ENCODE measurements around the gene SEMA5B.

Gene SEMA5B, protein sequence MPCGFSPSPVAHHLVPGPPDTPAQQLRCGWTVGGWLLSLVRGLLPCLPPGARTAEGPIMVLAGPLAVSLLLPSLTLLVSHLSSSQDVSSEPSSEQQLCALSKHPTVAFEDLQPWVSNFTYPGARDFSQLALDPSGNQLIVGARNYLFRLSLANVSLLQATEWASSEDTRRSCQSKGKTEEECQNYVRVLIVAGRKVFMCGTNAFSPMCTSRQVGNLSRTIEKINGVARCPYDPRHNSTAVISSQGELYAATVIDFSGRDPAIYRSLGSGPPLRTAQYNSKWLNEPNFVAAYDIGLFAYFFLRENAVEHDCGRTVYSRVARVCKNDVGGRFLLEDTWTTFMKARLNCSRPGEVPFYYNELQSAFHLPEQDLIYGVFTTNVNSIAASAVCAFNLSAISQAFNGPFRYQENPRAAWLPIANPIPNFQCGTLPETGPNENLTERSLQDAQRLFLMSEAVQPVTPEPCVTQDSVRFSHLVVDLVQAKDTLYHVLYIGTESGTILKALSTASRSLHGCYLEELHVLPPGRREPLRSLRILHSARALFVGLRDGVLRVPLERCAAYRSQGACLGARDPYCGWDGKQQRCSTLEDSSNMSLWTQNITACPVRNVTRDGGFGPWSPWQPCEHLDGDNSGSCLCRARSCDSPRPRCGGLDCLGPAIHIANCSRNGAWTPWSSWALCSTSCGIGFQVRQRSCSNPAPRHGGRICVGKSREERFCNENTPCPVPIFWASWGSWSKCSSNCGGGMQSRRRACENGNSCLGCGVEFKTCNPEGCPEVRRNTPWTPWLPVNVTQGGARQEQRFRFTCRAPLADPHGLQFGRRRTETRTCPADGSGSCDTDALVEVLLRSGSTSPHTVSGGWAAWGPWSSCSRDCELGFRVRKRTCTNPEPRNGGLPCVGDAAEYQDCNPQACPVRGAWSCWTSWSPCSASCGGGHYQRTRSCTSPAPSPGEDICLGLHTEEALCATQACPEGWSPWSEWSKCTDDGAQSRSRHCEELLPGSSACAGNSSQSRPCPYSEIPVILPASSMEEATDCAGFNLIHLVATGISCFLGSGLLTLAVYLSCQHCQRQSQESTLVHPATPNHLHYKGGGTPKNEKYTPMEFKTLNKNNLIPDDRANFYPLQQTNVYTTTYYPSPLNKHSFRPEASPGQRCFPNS

GRCh38 chr3:123027292-123028232 is at the start of gene SEMA5B:
TSS of gene SEMA5B (minus strand) at chr3:123027763. CDS start at chr3:122961263, 66,500 bp downstream.
- DNase-seq, result no peak

GRCh38 chr3:123076496-123077418 is 49.2 kb upstream of the SEMA5B start:
- DNase-seq, result no peak

DNA sequence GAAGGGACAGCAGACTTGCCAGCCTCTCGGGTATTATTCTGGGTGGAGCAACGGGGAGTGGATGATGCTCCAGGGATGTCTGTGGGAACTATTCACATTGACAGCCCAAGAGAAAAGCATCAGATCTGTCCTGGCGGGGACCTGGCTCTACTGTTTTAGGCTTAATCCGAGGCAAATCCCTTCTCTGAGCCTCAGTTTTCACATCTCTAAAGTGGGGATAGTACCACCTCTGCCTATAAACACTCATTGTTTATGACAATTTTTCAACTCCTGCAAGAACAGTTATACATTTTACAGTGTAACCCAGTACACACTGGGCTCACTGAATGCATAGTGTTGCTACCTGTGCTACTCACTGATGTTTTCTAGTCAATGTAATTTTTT is 48.5 kb upstream of the SEMA5B start:
- DNase-seq, result no peak

- DNase-seq, result no peak
These were observed 47.8 kb upstream of the SEMA5B start for GRCh38 chr3:123075359-123075758.

- DNase-seq, result no peak
These were observed 45.0 kb upstream of the SEMA5B start for GRCh38 chr3:123072564-123072963.

DNA sequence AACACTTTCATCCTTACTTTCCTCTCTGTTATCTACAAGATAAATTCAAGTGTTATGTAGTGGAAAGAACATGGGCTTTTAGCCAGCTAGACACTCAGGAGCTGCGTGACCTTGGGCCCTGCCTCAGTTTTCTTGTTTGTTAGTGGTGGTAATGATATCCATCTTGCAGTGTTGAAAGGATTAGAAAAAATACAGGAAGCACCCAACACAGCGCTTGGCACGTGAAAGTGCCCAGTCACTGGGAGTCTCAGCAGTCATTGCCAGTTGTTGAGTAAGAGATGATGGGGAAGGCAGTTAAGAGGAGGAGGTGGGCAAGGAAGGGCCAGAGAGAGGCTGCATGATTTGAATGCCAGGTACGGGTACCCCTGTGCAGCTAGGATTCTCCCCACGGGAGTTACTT is 44.6 kb upstream of the SEMA5B start:
- DNase-seq, result no peak

DNA sequence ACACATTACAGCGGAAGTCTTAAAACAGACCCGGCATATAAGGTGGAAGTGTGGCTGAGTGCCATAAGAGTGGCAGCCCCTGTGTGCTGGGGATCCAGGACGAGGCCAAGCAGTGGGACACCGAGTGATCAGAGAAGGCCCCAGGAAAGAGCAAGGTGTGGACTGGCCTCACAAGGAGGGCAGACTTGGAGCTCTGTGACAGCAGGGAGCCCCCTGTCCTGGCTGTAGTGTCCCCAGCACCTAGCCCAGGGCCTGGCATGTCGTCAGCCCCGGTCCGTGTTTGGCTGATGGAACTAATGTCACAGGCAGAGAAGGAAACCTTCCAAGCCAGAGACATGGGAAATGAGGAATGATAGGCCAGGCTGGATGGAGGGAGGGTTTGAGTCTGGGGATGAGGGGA is 44.0 kb upstream of the SEMA5B start:
- DNase-seq, result no peak

DNA sequence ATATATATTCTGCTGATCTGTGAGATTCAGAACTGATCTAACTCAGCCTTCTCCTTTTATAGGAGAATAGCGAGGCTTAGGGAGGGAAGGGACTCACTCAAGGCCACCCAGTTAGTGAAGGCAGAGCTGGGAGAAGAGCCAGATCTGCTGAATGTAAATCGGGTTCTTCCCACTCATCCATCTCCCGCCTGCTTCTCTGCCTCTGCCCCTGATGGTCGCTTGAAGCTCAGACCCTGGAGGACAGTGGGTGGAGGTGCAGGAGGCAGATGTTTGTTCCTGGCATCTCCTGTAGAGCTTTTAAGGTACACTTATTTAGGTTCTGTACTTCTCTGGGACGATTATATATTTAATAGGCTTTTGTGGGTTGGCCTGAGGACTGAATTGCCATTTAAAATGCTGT is 43.6 kb upstream of the SEMA5B start:
- DNase-seq, result peak in 1 of 2 experiments; percentile 5

DNA sequence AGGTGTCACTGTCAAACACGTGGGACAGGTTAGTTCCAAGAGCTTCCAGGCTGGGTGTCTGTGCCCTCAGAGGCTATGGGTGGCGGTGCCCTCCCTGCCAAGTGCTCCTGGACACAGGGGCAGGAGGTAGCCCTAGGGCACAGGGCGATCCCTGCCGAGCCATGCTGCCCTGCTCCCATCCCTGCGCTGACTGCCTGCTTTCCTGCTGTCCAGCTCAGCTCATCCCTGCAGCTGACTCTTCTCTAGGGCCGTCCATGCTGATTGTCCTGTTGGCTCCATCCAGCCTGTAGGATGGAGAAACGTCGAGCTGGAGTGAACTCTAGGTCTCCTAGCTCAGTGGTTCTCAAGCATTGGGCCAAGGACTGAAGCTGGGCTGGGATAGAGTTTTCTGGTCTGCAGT is 42.9 kb upstream of the SEMA5B start:
- DNase-seq, result no peak

DNA sequence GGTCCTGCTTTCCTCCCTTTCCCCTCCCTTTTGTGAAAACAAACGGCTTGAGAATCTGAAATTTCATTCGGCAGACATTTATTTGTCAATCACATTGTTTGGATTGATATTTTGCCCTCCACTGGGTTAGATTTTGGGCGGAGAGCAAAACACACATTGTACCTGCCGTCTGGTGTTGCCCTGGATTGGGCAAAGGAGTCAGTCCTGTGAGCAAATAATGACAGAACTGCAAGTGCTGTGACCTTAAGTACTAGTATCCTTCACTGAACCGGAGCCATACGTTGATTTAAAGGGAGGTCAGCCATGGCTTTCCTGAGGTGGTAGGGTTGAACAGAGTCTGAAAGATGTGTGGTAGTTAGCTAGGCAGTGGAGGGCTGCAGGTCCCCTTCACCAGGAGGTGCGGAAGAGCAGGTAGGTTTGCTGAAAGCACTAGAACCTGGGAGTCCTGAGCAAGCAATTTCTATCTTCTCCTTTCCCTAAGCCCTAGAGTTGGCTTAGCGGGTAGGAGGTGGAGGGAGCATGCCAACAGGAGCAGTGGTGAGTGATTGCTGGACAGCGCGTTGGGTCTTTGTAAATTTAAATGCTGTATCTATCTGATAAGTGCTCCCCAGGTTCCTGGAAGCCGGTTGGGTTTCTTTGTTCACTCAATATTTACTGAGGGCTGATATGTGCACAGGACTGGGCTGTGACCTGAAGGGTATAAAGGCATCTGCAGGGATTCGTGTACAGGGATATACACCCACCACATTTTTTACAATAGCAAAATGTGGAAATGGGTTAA is 41.2 kb upstream of the SEMA5B start:
- no peak for DNase-seq

DNA sequence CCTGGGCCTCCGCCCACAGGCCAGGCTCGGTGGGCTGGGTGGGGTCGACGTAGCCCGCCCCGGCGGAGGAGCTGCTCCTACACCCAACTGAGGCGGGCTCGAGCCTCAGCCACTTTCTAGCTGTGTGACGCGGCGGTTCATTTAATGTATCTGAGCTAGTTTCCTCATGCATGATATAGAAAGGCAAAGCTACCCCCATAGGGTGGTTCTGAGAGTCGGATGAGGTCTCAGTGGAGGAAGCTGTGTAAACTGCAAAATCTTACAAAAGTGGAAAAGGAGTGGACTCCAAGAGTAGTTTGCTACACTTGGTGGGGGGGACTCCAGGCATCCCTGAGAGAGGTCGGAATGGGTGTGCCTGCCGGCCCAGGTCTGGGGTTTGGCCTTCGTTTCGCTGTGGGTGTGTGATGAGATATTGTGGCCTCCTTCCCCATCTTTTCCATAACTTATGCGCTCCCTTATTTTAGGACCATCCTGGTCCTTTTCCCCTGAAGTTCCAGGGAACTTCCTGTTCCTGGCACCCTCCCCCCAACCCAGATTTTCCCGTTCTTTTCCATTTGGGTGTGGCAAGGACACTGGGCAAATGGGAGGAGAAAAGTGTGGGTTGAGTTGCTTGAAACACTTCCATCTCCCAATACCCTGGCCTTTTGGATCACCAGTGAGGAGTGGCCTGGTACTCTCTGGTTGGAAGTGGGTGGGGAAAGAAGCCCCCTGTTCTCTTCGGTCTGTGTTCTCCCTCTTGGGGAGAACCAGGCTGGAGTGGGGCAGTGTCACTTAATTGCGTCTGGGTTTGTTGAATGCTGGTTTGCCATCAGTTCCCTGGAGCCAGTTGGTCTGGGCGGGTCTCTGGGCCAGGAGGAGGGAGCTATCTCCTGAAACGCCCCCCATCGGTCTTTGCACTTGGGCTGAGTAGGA is 40.4 kb upstream of the SEMA5B start:
- DNase-seq, result no peak

DNA sequence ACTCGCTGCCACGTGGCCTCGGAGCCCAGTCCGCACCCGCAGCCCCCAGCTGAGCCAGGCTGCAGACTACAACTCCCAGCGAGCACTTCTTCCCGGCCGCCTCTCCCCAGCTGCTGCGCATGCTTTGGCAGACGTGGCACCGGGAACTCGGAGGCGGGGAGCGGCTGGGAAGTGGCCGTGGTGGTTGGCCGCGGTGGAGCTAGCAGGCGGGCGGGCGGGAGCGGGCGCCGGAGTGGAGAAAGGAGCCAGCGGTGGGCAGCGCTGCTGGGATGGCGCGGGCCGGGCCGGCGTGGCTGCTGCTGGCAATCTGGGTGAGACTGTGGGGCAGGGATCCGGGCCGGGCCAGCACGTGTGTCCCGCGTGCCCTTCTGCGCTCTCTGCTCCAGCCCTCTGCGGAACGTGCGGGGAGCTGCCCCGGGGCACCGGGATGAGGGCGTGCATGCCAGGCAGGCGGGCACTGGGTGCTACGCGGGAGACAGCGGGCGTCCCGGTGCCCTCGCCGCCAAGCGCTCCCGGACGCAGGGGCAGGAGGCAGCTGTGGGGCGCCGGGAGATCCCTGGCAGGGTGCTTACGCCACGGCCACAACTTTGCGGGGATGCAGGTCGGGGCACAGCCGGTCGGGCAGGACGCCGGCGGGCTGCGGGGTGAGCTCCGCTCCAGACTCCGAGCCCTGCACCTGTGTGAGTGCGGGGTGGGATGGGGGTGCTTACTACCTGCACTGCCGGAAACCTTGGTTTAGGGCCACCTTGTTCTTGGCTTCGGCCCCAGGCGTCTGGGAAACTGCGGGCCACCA is 39.5 kb upstream of the SEMA5B start, which contains the start of gene PDIA5:
PDIA5 (plus strand) TSS at position 130 of the 793 bp plus-strand sequence; CDS start at position 270, 140 bp downstream.
- DNase-seq, result peak; percentile 81 to 94

DNA sequence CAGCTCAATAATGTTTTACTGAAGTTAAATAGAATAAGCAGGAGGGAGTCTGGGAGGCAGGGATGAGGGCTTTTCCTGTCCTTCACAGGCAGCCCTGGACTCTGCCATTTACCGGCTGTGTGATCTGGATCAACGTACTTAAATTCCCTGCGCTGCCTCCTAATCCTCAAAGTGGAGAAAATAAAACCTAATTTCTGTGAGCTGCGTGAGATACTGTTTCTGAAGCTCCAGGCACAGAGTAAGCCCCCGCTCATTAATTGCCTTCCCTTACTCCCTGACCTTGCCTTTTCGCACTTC is 39.0 kb upstream of the SEMA5B start:
- DNase-seq, result no peak

DNA sequence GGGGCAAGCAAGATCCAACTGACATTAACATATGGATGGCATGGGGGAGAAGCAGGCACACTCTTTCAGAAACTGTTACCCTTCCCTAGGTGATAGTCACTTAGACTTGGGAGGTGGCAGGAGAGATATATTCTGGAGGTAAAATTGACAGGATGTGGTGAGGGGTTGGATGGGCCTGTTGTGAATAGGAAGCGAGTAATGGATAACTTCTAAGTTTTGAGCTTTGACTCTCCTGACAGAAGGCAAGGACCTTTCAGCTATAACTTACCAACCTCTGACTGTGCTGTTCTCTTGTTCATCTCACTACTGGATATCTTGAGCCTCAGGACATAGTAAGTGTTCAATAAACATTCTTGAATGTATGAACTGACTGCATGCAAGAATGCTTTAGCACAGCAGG is 37.4 kb upstream of the SEMA5B start:
- DNase-seq, result no peak

DNA sequence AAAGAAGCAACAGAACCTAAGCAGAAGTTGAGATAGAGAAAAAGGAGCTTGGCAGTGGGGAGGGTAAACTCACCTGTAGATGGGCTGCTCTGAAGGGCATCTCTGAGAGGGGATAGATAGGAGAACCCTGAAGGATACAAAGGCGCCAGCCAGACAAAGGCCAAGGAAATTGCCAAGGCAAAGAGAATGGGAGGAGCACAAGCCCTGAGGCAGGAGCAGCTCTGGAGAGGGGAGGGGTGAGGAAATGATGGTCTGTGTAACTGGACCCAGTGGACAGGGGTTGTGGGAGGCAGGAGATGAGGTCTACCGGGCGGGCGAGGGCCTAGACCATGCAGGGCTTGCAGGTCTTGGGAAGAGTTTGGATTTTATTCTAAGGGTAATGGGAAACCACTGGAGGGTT is 36.9 kb upstream of the SEMA5B start:
- DNase-seq, result no peak

DNA sequence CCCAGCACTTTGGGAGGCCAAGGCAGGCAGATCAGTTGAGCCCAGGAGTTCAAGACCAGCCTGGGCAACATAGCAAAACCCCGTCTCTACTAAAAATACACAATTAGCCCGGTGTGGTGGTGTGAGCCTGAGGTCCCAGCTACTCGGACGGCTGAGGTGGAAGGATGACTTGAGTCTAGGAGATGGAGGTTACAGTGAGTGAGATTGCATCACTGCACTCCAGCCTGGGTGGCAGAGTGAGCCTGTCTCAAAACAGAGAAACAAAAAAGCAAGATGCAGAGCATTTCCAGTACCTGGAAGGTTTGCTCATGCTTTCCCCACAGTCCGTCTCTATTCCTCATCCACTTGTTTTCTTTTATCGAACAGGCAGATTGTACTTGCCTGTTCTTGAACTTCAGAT is 35.5 kb upstream of the SEMA5B start:
- no peak for DNase-seq

DNA sequence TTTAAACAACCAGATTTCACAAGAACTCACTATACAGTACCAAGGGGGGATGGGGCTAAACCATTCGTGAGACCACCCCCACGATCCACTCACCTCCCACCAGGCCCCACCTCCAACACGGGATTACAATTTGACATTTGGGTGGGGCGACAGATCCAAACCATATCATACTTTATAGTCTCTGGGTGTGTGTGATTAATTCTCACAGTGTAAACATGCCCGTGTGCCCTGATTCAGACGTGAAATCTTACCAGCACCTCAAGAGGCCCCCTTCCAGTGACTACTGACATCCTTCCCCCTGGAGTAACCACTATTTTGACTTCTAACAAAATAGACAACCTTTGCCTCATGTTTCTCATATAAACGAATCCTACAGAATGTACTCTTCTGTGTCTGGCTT is 34.3 kb upstream of the SEMA5B start:
- DNase-seq, result no peak

- DNase-seq, result no peak
These were observed 32.5 kb upstream of the SEMA5B start for GRCh38 chr3:123060054-123060453.
